Activated naive CD4-positive, alpha-beta T cell treated with Interleukin-2 at 50 U/mL for 16 hours (primary cell): ENCODE results near the gene NCS1.
A peak's percentile ranks its signal among the peaks of the same experiment; 100 is the strongest.

Experiments
- DNase-seq: peaks from one replicate; pipeline ENCODE4 v3.0.0-alpha.2; 2020

The NCS1 gene

DNA sequence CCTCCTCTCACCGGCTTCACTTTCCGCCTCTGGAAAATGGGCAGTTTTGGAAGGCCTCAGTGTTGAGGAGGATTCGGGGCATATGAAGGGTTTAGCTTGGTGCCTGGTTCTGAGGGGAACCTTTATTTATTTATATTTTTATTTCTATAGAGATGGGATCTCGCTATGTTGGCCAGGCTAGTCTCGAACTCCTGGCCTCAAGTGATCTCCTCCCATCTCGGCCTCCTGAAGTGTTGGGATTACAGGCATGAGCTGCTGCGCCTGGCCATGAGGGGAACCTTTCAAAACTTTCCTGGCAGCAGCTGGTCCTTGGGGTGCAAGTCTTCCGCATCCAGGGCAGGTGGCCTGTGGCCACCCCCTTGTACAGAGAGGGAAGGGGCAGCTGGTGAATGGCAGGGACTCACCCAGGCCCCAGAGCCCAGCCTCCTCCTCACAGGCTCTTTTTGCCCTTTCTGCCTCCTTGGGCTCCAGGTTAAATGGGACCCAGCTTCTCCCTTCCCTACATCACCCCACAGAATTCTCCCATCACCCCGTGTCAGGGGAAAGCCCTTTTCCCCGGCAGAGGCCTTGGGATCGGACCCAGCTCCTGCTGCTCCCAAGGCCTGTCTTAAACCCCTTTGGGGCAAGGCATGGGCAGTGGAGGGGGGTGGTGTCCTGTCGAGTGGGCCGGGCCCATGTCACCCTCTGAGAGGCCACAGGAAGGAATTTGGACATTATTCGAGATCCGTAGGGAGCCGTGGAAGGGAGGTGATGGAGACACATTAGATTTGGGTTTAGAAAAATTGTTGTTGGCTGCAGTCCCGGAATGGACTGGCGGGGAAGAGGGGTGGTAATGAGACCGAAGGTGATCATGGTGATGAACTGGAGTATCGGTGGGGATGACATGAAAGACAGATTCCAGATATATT, 5.9 kb downstream of the NCS1 start:
- no peak for DNase-seq

DNA sequence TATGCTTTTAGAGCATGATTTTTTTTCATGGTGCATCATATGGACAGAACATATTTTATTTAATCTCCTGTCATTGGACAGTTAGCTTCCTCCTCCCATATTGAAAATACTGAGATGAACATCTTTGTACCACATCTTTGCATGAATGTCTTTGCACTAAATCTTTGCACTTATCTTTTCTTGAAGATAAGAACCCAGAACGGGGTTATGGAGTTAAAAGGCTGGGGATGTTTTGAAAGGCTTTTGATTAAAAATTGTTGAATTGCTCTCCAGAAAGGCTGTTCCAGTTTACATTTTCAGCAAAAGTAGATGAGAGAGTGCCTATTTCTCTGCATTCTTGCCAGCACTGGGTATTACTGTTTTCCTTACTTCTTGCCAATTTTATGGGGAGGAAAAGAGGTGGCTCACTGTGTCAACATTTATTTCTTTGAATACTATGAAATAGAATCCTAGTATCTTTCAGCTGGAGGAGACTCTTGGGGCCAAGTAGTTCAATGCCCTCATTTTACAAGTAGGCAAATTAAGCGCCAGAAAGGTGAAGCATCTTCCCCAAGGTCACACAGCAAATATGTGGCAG, 7.2 kb downstream of the NCS1 start:
- no peak for DNase-seq

DNA sequence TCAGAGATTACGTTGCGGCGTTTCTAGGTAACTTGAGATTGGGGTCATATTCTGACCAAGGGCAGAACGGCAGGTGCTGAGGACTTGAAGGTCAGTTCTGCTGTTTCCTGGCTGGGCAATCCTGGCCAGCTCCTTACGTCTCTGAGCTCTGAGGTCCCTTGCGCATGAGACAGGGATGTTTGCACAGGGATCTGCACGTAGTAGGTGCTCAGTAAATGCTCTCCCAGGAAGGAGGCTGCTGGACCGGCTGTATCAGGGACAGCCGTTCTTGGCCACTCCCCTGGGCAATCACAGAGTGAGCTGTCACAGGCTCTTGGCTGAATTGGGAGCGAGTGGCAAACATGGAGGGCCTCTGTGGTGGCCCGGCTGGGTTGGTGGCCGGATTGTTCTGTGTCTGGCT, 8.3 kb downstream of the NCS1 start:
- DNase-seq = no peak

DNA sequence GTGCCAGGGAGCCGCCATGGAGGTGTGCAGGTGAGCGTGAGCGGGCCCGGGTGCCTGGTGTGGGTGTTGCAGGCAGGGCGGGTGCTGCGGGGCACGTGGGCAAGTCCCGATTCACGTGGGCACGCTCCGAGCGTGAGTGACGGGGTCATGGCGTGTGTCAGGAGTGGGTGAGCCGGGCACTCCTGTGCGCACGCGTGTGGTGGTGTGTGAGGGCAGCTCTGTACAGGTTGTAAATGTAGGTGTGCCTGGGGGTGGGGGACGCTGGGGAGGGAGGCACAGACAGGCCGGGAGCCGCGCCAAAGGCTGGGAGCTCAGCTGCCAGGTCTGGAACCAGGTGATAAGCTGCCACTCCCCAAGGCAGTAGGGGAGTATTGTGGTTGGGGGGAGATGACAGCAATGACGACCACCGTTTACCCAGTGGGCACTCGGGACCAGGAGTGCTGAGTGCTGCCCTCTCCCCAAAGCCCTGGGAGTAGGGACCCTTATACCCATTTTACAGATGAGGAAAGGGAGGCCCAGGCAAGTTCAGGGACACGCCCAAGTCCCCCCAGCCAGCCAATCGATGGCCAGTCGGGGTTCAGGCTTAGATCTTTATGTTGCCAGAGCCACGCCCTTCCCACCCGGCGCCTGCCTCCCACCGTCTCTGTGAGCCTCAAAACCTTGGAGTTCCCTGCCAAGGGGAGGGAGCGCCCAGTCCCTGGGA, 9.6 kb downstream of the NCS1 start:
- no peak for DNase-seq

DNA sequence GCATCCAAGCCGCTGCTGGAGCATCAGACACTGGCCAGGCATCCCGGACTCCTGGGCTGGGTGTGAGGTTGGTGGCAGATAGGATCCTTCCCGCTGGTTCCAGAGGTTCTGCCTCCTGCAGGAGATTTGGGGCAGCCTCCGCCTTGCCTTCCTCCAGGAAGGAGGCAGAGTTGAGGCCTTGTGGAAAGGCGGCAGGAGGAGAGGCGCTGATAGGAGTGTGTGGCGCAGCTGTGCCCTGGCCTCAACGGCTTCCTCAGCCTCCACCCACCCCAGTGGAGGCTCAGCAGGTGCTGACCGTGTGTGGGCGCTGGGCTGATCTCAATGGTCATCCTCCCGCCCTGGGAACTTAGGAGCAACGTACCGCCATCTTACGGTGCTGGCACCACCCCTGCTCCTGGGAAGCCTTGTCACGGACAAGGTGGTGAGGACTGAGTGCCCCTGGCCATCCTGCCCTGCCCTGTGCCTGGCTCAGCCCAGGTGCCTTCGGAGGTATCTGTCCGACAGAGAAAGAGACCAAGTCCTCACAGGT, 10.2 kb downstream of the NCS1 start:
- DNase-seq = no peak

DNA sequence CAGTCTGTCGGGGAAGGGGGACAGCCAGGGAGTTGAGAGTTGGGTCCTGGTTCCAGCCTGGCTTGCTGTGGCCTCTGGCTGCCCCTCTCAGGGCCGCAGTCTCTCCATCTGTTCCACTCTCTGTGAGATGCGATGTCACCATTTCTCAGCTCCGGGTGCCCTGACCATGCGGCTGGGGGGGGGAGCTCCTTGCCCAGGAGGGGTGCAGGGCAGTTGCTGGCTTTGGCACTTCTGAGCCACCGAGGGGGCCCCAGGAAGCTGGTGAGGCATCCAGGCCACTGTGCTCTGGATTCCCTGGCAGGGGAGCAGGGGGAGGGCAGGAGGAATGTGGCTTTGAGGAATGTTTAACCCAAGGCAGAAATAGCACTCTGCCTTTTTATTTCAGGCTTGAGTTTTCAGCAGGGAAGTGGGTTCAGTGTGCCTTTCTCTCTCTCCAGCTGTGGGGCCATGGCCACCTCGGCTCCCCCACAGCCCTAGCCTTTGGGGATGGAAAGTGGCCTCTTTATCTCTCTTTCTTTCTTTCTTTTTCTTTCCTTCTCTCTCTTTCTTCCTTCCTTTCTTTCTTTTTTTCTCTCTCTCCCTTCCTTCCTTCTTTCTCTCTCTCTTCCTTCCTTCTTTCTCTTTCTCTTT, 11.0 kb downstream of the NCS1 start:
- no peak for DNase-seq

DNA sequence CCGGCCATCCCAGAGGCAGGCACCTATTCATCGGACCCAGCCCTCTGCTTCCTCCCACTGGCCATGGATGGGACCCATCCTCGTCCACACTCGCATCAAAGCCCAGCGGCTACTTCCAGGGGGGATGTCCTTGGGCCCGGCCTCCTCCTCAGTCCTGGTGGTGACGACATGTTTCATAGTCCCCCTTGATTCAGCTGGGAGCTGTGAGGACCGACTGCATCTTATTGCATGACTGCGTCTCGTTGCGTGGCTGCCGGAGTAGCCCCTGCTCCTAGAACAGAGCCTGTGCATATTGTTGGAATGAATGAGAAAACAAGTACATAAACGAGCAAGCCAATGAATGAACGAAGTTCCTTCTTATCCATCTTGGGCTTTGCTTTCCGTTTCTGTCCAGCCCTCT, 12.8 kb downstream of the NCS1 start:
- no peak for DNase-seq

DNA sequence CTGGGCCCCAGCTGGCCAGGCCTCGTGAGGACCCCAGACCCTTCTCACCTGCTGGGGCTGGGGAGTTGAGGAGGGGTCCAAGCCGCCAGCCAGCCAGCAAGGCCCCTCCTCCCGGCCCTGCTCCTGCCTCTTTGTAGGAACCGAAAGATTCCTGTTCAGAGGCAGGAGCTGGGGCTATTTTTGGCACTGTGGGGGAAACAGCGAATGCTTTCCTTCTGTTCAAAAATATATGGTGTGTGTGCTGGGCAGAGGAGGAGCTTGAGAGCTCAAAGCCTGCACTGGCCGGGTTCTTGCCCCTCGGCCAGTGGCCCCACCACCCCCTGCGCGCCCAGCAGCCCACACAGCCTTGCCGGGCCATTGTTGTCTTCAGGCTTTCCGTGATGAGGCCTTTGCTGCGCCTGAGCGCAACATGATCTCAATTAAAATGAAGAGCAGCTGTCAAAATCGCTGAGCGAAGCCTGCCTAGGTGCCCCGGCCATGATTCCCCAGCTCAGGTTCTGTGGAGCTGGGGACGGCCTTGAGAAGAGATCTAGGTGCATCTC, 13.4 kb downstream of the NCS1 start:
- DNase-seq = no peak

DNA sequence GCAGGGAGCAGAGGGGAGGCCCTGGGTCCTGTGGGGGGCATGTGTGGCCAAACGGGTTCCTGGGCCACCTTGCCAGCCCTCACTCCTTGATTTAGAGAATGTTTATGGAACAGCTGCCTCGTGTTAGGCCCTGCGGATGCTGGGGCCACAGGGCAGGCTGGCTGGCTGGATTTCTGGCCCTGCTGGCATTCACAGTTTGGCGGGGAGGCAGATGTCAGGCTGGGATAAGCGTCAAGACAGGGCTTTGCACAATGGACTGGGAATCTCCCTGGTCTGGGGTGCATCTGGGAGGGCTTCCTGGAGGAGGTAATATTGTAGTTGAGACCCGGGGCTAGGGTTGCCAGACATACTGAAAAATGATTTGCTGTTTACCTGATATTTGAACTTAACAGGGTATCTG, 13.8 kb downstream of the NCS1 start:
- no peak for DNase-seq

DNA sequence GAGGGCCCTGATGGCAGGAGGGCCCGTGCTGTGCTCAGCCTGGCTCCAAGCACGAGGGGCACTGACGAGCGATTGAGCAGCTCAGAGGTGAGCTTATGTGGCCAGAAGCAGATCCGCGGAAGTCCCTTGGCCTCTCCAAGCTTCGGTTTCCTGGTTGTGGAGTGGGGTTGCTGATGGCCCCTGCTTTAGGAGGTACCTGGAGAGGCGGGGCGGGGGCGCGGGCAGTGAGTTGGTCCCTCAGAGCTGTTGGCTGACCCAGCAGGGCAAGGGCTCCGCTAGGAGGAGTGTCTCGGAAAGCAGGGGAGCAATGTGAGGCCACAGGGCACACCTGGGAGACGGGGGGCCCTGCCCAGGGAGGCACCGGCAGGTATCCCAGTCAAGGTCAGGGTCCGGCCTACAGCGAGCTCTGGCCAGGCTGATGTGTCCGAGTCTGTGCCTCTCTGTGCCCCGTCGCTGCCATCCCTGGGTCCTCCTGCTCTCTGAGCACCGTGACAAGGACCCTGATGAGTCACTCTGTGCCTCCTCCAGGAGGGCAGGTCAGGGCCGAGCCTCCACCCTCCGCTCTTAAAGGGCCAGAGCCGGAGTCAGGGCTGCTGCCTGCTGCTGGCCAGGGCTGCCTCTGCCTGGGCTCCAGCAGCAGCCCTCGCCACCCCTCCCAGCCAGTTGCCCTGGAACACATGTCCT, 14.8 kb downstream of the NCS1 start:
- peak; percentile 6 for DNase-seq

DNA sequence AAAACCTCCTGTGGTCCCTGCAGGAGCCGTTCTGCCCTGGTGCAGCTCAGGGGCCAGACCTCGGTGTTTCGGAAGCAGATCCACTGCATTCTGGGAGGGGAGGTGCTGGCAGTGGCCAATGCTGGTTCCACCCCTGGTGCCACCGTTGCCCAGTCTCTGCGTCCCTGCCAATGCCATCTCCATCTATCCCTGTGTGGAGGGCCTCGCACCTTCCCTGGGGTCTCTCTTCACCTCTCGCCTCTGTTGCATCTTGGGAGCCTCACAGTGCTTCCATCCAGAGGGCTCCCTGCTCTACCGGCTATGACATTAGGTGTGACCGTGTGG, 15.3 kb downstream of the NCS1 start:
- DNase-seq = no peak

DNA sequence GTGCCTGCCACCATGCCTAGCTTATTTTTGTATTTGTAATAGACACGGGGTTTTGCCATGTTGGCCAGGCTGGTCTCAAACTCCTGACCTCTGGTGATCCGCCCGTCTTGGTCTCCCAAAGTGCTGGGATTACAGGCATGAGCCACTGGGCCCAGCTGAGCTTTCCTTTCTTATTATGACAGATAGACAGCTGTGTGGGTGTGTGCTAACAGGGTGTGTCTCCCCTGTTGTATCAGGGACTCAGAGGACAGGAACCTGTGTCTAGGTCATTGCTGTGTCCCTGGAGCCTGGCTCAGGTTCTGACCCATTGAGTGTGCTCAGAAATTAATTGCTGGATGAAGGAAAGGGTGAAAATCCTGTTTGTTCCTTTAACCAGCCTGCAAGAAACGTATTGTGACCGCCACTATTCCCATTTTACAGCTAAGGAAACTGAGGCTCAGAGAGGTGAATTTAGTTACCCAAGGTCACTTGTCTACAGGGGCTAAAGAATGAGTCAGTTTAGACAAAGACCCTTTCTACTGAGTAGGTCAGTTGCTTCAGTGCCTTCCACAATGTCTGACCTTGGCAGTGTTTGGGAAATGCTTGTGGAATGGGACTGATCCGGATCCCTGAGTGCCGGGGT, 16.8 kb downstream of the NCS1 start:
- DNase-seq = no peak

DNA sequence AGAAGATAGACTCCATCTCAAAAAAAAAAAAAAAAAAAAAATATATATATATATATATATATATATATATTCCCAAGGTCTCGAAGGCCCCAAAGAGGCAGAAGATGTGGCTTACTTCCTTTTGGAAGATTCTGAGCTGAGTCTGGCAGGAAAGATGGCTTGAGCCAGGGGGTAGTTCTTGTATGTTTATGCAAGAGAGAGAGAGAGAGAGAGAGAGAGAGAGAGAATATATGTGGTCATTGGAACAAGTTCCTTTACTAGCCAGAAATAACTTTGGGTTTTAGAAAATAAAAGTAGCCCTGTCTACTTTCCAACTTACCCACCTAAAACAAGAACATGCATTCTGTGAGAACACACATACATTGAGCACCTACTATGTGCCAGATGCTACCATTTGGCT, 17.6 kb downstream of the NCS1 start:
- no peak for DNase-seq

DNA sequence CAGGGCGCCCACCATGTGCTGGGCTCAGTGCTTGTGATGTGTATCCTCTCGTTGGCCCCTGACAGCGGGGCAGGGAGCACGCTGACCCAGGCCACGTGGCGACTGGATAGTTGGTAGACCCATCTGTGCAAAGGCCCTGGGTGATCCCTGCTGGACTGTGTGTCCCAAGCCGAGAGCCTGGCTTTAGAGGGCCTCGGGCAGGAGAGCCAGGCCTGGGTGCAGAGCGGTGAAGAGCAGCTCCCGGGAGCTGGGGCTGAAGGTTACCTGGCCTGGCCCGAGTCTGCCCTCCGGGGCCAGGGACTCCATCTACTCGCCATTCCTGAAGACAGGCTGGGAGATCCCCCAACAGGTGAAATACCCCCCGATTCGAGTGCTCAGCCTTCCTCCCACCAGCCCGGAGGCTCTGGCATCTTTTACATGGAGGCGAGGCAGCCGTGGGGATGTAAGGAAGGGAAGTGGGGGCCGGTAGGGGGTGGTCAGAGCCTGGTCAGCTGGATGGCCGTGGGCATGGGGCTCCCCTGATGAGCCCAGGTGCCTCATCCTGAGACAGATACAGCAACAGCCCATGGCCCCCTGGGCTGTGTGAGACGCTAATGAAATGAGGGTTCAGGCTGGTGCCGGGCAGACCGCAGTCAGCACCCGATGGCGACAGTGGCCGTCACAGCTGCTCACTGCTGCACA, 19.0 kb downstream of the NCS1 start:
- no peak for DNase-seq

DNA sequence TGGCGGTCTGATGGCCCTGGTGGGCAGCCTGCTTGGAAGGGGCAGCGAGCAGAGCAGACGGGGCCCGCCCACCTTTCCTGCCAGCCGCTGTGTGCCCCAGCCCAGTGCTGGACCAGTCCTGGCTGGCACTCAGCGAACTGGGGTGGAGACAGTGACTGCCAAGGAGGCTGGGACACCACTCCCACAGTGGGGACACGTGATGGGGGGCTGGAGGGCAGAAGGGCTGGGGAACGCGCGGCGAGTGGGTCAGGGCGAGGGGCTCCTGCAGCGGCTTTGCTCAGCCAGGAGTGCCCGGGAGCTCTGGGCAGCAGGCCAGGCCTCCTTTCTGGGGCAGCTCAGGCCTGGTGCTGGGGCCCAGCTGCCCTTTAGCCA, 19.5 kb downstream of the NCS1 start:
- DNase-seq = no peak

DNA sequence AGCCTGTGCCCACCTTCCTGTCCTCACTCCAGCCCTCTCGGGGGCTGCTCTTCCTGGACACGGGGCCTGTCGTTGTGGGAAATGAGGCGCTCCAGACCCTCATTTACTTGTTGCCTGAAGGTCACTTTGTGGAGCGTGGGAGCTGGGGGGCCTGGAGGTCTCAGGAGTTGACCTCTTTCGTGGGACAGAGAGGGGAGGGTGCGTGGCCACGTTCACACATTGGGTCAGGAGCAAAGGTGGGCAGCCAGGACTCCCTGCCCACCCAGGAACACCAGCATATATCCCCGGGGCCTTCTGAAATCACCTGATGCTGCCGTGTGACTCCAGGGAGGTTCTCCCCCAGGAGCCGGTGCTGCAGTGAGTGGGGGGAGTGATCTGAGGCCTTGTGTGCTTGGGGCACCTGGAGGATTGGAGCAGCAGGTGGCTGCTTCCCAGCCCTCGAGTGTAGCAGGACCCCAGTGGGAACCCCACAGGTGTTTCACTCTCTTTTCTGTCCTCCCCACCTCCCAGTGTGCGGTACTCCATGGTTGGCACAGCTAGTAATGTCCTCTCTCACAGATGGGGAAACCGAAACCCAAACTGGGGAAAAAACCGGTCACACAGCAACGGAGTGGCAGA, 20.3 kb downstream of the NCS1 start:
- DNase-seq = no peak

DNA sequence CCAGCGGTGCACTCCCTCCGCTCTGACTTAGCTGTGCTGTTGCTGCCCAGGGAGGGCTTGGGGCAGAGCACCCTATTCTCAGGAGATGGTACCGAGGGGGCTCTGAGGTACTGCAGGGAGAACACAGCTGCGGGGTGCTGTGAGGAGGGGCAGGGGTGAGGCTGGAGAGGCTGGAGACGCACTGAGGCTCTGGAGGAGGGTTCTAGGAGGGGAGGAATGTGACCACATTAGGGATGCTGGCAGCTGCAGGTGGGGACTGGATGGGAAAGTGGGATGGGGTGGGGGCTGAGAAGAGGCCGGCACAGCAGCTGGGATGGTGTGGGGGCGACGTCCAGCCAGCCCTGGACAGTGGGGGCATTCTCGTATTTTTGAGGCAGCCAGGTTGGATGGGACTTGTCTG, 20.9 kb downstream of the NCS1 start:
- DNase-seq = no peak

DNA sequence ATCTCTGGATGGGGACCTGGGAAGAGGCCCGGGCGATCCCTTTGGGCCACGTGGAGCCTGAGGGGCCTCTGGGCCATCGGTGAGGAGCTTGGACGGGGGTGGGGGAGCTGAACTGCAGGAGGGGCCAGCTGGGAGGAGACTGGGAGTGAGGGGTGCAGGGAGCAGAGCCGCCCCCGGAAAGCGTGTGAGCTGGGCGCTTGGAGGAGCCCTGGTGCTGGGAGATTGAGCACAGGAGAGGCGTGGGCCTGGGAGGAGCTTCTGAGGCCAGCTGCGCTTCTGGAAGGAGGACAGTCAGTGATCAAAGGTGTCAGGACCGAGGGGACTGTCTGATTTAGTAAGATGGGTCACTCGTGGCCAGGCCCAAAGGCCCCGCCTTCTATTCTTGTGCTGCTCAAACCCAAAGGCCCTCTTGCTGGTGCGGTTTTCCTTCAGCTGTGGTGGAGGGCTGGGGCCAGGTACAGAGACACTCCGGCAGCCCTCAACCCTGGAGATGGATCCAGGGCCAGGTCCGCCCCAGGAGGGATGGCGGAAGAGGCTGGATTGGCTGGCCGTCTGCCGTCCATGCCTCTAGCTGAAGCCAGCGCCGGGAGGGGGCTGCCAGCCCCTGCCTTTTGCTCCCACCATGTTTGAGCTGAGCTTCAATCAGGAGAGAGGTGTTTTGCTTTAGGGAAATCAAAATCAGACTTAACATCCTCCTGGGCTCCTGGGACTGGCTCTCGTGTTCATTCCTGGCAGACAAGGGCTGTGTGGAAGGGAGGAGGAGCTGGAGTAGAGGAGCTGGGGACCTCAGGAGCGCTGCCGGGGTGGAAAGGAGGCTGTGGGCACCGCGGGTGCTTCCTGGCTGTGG, 21.6 kb downstream of the NCS1 start:
- no peak for DNase-seq

DNA sequence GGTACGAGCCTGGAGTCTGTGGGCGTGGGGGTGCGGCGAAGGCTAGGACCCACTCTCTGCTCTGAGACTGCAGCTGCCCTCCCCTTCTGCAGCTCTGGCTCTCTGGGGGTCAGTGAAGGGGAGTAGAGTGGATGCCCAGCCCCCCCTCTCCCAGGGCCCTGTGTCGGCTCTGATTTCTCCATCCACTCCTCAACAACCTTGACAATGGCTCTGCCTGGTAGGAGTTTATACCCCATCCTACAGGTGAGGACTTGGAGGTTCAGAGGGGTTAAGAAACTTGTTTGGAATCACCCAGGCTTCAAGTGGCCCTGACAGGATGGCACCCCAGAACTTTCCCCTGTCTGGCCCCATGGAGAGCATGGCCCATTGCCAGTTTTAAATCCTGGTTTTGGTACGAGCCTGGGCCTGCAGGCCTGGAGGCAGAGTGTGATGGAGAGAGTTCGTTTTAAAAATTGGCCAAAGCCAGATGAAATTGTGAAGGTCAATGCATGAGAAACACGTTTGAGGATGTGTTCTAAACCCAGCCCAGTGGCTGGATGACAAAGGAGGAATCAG, 22.3 kb downstream of the NCS1 start:
- DNase-seq = no peak

DNA sequence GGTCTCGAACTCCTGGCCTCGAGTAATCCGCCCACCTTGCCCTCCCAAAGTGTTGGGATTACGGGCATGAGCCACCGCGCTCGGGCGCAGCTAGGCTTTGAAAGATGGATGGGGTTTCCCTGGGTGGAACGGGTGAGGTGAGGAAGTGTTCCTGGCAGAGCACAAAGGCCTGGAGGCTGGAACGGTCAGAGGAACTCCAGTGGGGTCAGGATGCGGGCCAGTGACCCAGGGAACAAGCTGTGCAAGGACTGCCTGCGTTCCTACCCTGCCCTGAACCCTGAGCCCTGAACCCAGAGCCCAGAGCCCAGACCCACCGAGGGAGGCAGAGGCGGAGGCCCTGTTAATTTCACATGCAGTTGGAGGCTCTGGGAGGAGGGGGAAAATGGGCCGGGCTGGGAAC, 23.4 kb downstream of the NCS1 start:
- DNase-seq = no peak
